Measurements from ENCODE around the gene LRMDA. TPM values are rescaled to one million over a fixed set of nuclear protein-coding genes. Genes with fewer than 3 reads are reported as not detected.
A peak's percentile ranks its signal among the peaks of the same experiment; 100 is the strongest.

Gene LRMDA
- total and polyA plus RNA-seq, 2 of the 13 experiments (the other 11 are each of a cell fraction or from before 2014, with no cell fraction given) = 13.4 to 22.0 TPM

GRCh38 chr10:75495434-75496190, 64.2 kb downstream of the LRMDA start (continued):
- TF ChIP-seq ZHX1 (CRISPR knock-in tag; IDR thresholded peaks at IDR 0.05; ENCODE audit: low read depth) = peak; percentile 23; the same call in 1 of the 2 replicates
- no peak for TF ChIP-seq ZBTB25 (CRISPR knock-in tag; IDR thresholded peaks at IDR 0.05)
- TF ChIP-seq SNAPC5 (CRISPR knock-in tag; IDR thresholded peaks at IDR 0.05; ENCODE audit: borderline replicate concordance) = no peak
- TF ChIP-seq, protein P1, sequence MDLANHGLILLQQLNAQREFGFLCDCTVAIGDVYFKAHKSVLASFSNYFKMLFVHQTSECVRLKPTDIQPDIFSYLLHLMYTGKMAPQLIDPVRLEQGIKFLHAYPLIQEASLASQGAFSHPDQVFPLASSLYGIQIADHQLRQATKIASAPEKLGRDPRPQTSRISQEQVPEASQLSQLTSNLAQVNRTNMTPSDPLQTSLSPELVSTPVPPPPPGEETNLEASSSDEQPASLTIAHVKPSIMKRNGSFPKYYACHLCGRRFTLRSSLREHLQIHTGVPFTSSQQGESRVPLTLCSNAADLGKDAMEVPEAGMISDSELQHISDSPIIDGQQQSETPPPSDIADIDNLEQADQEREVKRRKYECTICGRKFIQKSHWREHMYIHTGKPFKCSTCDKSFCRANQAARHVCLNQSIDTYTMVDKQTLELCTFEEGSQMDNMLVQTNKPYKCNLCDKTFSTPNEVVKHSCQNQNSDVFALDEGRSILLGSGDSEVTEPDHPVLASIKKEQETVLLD (CRISPR knock-in tag; IDR thresholded peaks at IDR 0.05; ENCODE audit: low read depth) = no peak
- TF ChIP-seq, protein P2, sequence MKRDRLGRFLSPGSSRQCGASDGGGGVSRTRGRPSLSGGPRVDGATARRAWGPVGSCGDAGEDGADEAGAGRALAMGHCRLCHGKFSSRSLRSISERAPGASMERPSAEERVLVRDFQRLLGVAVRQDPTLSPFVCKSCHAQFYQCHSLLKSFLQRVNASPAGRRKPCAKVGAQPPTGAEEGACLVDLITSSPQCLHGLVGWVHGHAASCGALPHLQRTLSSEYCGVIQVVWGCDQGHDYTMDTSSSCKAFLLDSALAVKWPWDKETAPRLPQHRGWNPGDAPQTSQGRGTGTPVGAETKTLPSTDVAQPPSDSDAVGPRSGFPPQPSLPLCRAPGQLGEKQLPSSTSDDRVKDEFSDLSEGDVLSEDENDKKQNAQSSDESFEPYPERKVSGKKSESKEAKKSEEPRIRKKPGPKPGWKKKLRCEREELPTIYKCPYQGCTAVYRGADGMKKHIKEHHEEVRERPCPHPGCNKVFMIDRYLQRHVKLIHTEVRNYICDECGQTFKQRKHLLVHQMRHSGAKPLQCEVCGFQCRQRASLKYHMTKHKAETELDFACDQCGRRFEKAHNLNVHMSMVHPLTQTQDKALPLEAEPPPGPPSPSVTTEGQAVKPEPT (CRISPR knock-in tag; IDR thresholded peaks at IDR 0.05; ENCODE audit: low read depth) = no peak
- no peak for TF ChIP-seq MTA1 (CRISPR knock-in tag; IDR thresholded peaks at IDR 0.05; ENCODE audit: borderline replicate concordance)
- no peak for TF ChIP-seq MYNN (CRISPR knock-in tag; IDR thresholded peaks at IDR 0.05; ENCODE audit: low read depth)
- 0 out of 2 replicates have a peak, but pooled peaks have one; percentile 52 for TF ChIP-seq ZNF816 (CRISPR knock-in tag; IDR thresholded peaks at IDR 0.05; ENCODE audit: borderline replicate concordance)
- no peak for TF ChIP-seq GABPA (IDR thresholded peaks at IDR 0.05; ENCODE audit: low read depth, low read length)
- TF ChIP-seq GABPA (CRISPR knock-in tag; IDR thresholded peaks at IDR 0.05; ENCODE audit: low read depth) = no peak
- no peak for TF ChIP-seq ZMAT5 (CRISPR knock-in tag; IDR thresholded peaks at IDR 0.05; ENCODE audit: borderline replicate concordance, low read depth)
- TF ChIP-seq ZNF546 (CRISPR knock-in tag; conservative IDR thresholded peaks at IDR 0.05) = no peak
- TF ChIP-seq ZNF383 (CRISPR knock-in tag; IDR thresholded peaks at IDR 0.05; ENCODE audit: borderline replicate concordance) = no peak
- no peak for TF ChIP-seq ZNF205 (CRISPR knock-in tag; IDR thresholded peaks at IDR 0.05)
- TF ChIP-seq GTF3A (CRISPR knock-in tag; conservative IDR thresholded peaks at IDR 0.05) = no peak
- TF ChIP-seq, protein P3, sequence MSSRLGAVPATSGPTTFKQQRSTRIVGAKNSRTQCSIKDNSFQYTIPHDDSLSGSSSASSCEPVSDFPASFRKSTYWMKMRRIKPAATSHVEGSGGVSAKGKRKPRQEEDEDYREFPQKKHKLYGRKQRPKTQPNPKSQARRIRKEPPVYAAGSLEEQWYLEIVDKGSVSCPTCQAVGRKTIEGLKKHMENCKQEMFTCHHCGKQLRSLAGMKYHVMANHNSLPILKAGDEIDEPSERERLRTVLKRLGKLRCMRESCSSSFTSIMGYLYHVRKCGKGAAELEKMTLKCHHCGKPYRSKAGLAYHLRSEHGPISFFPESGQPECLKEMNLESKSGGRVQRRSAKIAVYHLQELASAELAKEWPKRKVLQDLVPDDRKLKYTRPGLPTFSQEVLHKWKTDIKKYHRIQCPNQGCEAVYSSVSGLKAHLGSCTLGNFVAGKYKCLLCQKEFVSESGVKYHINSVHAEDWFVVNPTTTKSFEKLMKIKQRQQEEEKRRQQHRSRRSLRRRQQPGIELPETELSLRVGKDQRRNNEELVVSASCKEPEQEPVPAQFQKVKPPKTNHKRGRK (CRISPR knock-in tag; IDR thresholded peaks at IDR 0.05) = no peak
- peak; percentile 73 for TF ChIP-seq PHF21A (CRISPR knock-in tag; IDR thresholded peaks at IDR 0.05)
- TF ChIP-seq PRPF4 (IDR thresholded peaks at IDR 0.05; ENCODE audit: low read depth, low read length, poor library complexity, severe bottlenecking) = no peak
- TF ChIP-seq ZNF737 (CRISPR knock-in tag; IDR thresholded peaks at IDR 0.05; ENCODE audit: borderline replicate concordance) = no peak

All from HepG2 (cell line).